GM18870 (cell line): ENCODE data around the gene PIP5K1B.

ENCODE experiments used
- ATAC-seq: cut with Tn5 transposase; IDR thresholded peaks from one replicate; pipeline ENCODE4 v1.9.1; 2021; ENCODE audit warnings: moderate library complexity; ENCODE audit not compliant: unreplicated experiment

PIP5K1B gene

GRCh38 chr9:68947842-68948569 lies 243.0 kb downstream of the PIP5K1B start:
- ATAC-seq = no peak

- no peak for ATAC-seq
Measured at GRCh38 chr9:68949271-68950000, 244.4 kb downstream of the PIP5K1B start.

GRCh38 chr9:68950188-68950587 lies 245.1 kb downstream of the PIP5K1B start:
- no peak for ATAC-seq

- no peak for ATAC-seq
Measured at GRCh38 chr9:68950689-68951088, 245.6 kb downstream of the PIP5K1B start.

- ATAC-seq = peak; percentile 50
Measured at GRCh38 chr9:68951879-68952659, 247.0 kb downstream of the PIP5K1B start.

GRCh38 chr9:68953771-68954170 lies 248.7 kb downstream of the PIP5K1B start:
- ATAC-seq = no peak

- no peak for ATAC-seq
Measured at GRCh38 chr9:68955330-68955729, 250.3 kb downstream of the PIP5K1B start.

GRCh38 chr9:68957479-68957878 lies 252.4 kb downstream of the PIP5K1B start:
- no peak for ATAC-seq

GRCh38 chr9:68961587-68961986 lies 256.5 kb downstream of the PIP5K1B start:
- ATAC-seq = peak; percentile 44

- no peak for ATAC-seq
Measured at GRCh38 chr9:68963416-68963815, 258.4 kb downstream of the PIP5K1B start.

GRCh38 chr9:68964102-68964541 lies 259.1 kb downstream of the PIP5K1B start:
- no peak for ATAC-seq

GRCh38 chr9:68964765-68965164 lies 259.7 kb downstream of the PIP5K1B start:
- ATAC-seq = no peak

GRCh38 chr9:68966496-68966944 lies 261.5 kb downstream of the PIP5K1B start:
- ATAC-seq = peak; percentile 57

- ATAC-seq = no peak
Measured at GRCh38 chr9:68967800-68968199, 262.8 kb downstream of the PIP5K1B start.

- no peak for ATAC-seq
Measured at GRCh38 chr9:68969538-68969937, 264.5 kb downstream of the PIP5K1B start.

GRCh38 chr9:68970151-68970550 lies 265.1 kb downstream of the PIP5K1B start:
- no peak for ATAC-seq

- ATAC-seq = no peak
Measured at GRCh38 chr9:68973619-68974018, 268.6 kb downstream of the PIP5K1B start.

- peak; percentile 89 for ATAC-seq
Measured at GRCh38 chr9:68974431-68974830, 269.4 kb downstream of the PIP5K1B start.

GRCh38 chr9:68974901-68975300 lies 269.9 kb downstream of the PIP5K1B start:
- no peak for ATAC-seq

- no peak for ATAC-seq
Measured at GRCh38 chr9:68975365-68976043, 270.5 kb downstream of the PIP5K1B start.

GRCh38 chr9:68978066-68978465 lies 273.0 kb downstream of the PIP5K1B start:
- peak; percentile 31 for ATAC-seq
